Stimulated activated CD4-positive, alpha-beta T cell treated with anti-CD3 and anti-CD28 coated beads, Interleukin-4, amount 100 ng/mL, for 24 hours (primary cell): ENCODE data around the gene AFG3L2.
"Not testable (repeated sequence)": the region's sequence is repeated elsewhere in the genome, so short reads cannot be mapped to it uniquely, and the experiment has no call there.

Source experiments
- DNase-seq: peaks from one replicate; pipeline ENCODE4 v3.0.0-alpha.2; 2020

Gene AFG3L2

DNA sequence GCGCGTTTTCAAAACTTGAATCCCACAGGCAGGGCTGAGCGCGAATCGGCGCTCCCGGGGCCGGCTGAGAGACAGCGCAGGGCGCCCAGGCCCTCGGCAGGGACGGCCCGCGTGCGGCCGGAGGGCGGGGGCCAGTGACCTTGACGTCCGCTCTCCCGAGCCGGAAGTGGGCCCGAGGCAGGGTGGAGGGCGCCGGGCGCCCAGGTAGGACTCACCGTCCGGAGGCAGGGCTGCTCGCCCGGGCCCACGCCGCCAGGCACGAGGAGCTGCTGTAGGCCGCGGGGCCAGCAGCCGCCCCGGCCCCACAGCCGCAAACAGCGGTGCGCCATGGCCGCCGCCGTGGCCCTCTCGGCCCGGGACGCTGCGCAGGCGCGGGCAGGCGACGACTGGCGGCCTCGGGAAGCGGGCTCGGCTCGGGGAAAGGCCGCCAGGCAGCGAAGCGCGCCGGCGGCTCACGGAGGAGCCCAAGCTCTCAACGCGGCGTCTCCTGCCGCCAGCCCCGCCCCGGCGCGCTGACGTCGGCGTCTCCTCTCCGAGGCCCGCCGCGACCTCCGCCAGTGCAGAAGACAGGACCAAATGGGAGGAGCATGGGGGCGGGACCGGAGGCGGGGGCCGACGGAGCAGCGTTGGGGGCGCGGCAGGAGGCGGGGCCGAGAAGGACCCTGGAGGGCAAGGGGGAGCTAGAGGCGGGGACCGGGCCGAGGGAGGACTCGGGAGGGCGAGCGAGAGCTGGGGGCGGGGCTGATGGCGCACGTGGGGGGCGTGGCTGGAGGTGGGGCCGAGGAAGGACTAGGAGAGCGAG, at the start of gene AFG3L2:
AFG3L2 (minus strand) TSS at position 474 of the 802 bp plus-strand sequence; CDS start at position 329, 145 bp downstream.
- peak; percentile 100 for DNase-seq

DNA sequence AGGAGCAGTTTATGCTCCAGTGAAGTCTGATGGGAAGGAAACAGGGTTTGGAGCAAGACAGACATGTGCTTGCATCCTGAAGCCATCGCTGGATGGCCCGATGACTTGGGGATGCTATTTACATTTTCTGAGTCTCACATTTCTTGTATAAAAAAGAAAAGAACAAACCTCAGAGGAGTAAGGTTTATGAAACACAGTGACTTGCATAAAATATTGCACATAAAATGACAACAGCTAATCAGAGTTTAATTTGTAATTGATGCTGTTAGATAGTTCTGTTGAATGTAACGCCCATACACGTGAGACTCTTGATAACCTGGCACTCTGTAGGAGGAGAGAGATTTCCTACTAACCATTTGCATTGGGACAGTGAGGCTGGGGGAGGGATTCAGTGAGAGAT, 47.2 kb upstream of the AFG3L2 start:
- no peak for DNase-seq

DNA sequence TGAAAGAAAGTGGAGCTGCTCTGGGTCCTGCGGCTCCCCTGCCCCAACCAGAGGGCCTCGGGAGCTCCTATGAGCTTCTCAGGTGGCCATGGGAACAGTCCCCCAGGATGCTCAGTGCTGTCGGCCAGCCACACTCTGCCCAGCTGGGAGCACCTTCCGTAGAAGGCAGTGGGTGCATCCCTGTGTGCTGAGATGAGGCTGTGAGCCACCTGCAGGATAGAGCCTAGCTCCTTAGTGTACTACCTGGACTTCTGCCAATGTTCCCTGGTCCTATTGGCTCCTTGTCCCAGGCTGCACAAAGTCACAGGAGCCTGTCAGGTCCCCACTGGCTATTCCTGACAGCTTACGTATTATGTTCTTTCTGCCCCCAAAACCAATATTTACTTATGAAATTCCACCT, 46.8 kb upstream of the AFG3L2 start:
- DNase-seq: no peak

DNA sequence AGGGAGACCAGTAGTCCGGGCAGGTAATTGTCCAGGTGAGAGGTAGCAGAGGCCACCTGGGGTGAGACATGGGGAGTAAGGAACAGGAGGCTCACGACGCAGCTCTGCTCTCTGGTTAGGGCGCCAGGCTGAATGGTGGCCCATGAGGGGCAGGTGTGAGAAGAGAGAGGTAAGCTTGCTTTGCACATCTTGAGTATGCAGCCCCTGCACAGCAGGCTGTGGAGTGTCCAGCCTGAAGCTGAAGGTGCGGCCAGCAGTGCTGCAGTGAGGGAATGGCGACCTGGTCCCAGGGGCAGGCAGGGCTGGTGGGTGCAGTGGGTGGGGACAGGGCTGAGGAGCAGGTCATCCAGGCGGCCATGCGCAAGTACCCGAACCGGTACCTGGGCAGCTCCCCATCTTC, 46.4 kb upstream of the AFG3L2 start:
- no peak for DNase-seq

DNA sequence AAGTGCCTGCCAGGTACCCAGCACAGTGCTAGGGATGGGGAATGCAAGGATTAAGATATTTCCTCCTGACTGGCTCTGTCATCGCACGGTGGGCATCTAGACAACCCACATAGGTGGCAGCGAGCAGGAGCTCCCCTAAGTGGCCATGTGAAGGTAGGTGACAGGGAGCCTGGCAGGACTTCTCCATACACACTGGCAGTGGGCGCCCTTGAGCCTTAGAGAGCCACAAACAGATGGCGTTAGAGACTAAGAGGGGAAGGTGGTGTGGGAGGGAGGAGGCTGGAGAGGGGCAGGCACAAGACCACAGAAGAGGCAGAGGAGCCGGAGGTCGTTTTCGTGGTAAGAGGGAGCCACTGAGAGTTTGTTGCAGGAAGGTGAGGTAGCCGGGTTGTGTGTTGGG, 45.9 kb upstream of the AFG3L2 start:
- DNase-seq: no peak

DNA sequence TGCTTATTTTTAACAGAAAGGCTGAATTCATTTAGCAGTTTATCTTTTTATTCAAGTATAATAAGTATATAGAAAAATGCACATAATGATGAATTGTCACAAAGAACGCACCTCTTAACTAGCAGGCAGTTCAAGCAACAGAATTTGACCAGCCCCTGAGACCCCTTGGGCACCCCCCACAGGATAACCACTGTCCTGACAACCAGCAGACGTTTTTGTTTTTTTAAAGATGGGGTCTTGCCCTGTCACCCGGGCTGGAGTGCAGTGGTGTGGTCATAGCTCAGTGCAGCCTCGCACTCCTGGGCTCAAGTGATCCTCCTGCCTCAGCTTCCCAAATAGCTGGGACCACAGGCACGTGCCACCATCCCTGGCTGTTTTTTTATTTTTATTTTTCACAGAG, 44.7 kb upstream of the AFG3L2 start:
- DNase-seq: no peak

DNA sequence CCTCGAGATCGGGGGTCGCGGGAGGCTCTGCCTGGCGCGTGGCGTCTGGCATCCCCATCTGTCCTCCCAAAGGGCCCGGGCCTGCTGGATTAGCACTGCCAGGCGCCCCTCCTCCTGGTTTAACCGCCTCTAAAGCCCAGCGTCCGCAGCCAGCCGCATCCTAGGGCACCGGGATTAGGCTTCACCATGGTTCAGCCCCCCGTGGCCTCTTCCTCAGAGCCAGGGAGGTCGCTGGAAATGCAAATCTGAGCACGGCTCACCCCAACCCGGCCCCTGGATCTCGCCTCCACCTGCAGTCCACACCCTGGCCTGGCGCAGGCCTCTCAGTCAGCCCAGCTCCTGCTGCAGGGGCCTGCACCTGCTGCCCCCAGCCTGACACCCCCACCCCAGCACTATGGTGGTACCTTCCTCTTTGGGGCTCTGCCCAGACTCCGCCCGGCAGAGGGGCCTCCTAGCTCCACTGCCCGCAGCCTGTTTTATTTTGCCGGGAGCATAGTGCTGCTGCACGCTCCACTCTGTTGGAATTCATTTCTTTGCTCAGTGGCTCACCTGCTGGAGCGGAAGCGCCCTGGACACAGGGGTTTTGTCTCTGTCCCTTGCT, 43.9 kb upstream of the AFG3L2 start:
- DNase-seq: no peak

DNA sequence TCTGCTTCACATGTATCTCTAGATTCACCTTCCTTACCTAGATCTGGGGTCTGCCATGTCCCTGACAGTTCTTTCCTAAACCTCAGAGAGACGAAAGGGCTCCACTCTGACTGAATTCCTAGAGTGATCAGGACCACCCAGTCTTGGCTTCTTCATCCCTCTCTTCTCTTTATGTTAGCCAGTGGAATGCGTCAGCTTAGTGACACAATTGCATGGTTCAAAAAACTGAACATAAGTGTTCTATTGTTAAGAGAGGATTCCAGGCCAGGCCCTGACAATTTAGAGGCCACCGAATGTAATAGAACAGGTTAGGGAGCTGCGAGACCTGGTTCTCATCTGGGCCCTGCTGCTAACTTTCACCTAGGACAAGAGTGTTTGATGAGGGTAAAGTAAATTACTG, 40.7 kb upstream of the AFG3L2 start:
- no peak for DNase-seq

DNA sequence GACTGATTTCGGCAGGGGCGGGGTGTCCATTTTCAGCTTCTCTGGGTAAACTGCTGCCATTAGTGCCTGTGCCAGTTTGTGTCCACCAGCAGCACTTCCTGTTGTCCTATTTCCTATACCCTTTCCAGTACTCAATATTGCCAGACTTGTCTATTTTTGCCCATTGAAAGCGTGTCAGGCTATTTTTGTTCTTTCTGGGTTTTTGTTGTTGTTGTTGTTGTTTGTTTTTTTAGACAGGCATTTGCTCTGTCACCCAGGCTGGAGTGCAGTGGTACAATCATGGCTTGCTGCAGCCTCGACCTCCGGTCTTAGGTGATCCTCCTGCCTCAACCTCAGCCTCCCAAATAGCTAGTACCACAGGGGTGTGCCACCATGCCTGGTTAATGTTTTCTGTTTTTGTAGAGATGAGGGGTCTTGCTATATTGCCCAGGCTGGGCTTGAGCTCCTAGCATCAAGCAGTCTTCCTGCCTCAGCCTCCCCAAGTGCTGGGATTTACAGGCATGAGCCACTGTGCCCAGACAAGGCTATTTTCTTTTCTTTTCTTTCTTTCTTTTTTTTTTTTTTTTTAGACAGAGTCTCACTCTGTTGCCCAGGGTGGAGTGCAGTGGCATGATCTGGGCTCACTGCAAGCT, 39.2 kb upstream of the AFG3L2 start:
- no peak for DNase-seq

DNA sequence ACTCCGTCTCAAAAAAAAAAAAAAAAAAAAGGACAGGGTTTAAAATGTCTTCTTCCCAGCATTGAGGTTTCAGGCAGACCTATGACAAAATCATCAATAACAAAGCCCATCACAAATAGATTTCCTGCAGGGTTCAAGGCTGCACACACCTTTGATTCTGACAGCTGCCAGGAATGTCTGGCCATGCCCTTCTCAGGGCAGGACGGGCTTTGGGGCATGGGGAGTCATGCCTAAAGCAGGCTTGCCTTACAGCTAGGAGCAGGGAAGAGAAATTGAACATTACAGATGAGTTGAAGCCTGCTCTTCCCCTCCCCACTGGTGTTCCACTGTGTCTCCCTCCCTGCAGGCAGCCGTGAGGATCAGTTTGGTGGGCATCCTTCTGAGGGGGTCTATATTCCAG, 34.4 kb upstream of the AFG3L2 start:
- DNase-seq: no peak

DNA sequence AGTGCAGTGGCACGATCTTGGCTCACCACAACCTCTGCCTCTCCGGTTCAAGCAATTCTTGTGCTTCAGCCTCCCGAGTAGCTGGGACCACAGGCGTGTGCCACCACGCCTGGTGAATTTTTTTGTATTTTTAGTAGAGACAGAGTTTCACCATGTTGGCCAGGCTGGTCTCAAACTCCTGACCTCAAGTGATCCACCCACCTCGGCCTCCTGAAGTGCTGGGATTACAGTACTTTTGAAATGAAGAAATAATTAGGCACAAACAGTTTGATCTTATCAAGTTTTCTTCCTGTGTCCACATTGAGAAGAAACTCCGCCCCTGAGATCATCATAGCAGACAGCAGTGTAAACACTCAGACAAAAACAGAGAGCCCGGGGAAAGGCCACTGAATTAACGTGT, 33.7 kb upstream of the AFG3L2 start:
- DNase-seq: not testable (repeated sequence)

DNA sequence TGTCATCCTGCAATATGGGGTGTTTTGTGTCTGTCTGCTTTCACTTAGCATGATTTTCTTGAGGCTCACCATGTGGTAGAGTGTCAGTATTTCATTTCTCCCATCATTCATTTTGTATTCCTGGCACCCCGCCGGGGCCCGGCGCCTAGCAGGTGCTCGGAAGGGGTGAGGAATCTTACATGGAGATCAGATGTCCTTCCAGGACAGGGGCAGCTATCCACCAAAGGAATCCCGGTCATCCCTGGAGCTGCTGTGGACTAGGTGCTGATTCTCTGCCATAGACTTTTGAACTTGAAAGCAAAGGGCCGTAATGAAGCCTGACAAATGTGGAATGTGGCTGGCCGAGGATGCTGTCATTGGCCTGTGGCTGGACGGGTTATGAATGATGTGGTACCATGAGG, 33.1 kb upstream of the AFG3L2 start:
- no peak for DNase-seq

DNA sequence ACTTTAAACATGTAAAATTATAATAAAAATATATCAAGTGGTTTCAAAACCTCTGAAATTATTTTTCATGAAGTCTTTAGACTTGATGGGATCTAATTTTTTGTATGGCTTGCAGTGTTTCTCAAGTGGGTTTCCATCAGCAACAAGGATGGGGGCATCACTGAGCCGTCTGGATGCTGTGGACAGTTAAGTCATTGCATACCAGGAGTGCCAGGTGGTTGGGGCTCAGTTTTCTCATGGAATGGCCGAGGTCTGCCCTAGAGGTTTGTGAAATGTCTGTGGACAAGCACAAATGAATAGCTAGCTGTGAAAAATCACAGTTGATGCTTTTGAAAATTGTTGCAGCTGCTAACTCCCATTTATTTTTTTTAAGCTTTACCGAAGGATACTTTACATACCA, 32.4 kb upstream of the AFG3L2 start:
- no peak for DNase-seq

DNA sequence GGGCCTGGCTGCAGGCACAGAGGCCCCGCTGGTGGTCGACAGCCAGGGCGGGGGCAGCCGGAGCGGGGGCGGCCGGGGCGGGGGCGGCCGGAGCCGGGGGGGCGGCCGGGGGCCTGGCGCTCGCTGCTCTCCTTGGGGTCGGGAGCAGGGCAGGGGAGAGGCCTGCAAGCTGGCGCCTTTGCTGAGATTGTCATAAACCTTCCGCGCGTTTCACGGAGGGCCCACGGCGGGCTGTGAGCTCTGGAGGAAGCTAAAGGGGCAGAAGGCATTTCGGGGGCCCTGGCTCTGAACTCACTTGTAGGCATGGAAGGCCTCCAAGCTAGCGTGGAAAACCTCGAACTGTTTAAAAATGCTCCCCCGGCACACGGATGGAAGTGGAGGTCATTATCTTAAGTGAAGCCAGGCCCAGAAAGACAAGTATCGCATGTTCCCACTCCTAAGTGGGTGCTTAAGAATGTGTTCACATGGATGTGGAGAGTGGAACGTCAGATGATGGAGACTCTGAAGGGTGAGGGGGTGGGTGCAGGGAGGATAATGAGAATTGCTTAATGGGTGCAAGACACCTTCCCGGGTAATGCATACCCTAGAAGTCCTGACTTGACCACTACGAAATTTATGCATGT, 31.3 kb upstream of the AFG3L2 start:
- DNase-seq: no peak

DNA sequence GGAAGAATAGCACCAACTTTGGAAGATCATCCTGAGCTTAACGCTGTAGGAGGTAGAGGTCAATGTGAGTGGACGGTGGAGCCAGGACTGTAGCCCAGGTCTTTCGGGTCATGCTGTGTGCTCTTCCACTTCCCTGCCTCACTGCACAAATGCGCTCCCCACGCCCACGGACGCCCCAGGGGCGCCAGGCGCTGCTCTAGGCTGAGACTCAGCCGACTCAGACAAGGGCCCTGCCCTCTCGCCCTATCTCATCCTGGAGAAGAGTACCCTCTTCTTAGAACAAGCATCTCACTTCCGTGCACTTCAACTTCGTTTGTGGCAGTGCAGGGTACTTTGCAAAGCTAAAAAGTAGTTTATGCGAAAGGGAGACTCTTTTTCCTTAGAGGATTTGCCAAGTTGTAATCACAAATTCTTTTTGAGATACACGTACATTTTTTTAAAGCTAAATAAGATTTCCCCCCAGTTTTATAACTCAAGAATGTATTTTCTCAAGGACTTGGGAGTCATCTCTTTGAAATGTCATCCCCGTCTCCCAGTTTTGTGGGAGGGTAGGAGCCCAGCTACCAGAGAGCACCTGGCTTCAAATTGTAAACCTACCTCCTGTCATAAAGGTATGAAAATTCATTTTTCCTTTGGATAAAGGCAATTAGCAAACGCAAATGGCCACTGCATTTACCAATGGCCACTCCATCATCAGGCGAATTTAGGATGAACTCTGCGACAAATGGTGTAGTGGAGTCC, 29.5 kb upstream of the AFG3L2 start:
- DNase-seq: peak; percentile 12

DNA sequence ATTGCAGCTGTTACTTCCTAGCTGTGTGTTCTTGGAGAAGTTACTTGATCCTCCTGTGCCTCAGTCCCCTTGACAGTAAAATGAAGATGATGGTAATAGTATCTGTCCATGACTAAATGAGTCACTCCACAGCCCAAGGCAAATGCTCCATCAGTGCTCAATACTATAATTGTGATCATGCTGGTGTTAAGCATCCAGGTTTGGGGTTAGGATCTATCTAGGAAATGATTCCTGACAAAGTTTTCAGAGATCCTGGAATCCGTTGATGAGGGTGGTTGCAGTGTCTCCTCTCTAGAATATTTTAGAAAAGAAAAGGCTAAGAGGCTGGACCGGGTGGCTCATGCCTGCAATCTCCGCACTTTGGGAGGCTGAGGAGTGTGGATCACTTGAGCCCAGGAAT, 28.0 kb upstream of the AFG3L2 start:
- no peak for DNase-seq

DNA sequence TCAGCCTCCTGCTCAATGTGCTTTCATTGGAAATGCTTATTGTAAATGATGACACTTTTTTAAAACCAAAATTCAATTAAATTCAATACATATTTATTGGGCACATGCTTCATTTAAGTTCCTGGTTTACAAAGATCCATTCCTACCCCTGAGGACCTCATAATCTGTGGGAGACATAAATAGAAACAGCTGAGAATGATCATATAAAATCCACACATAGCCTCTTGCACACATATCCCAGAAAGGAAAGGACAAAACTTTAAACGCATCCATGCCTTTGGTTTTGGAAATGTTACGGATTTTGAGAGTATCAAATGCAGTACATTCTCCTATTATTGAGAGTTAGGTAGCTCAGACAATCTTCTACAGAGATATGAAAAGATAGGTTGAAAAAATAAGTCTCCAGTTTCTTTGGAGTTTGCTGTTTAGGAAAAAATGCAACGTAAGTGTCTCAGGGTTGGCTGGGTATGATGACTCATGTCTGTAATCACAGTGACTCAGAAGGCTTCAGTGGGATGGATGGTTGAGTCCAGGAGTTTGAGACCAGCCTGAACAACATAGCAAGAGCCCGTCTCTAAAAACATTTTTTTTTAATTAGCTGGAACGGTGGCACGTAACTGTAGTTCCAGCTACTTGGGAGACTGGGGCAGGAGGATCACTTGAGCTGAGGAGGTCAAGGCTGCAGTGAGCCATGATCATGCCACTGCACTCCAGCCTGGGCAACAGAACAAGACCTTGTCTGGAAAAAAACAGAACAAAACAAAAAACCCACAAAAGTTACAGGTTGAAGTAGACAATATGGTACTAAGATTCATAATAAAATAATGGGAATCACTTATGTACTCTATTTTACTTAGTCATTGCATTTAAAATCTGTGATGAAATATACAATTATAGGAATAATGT, 26.8 kb upstream of the AFG3L2 start:
- DNase-seq: no peak

DNA sequence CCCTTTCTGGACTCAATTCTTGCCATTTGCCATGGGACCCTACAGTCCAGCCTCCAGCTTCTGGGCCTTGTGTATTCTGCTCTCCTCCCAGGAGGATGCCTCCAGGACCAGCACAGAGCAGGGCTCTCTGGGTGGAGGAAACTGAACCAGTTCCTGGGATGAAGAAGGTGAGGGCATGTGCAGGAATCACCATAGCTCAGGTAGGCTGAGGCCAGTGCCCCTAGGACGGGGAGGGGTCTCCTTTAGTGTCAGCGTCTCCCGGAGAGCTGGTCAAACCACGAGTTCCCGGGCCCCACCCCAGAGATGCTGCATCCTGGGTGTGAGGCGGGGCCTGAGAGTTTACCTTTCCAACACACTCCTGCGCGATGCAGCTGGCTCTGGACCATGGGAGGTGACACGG, 24.9 kb upstream of the AFG3L2 start:
- DNase-seq: no peak

DNA sequence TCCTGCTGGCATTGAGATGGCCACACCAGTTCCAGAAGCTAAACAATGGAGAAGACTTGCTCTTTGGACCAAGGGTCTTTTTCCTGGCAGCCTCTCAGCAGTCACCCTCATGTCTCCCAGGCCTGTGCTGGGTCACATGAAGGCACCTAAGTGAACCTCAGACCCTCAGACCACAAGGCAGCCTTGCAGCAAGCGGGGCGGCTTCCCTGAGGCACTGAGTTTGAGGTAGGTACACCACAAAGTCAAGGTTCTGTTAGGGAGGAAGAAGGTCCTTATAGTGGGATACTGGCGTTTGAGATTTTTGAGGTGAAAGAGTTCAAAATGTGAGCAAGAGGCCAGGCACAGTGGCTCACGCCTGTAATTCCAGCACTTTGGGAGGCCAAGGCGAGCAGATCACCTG, 22.2 kb upstream of the AFG3L2 start:
- no peak for DNase-seq

DNA sequence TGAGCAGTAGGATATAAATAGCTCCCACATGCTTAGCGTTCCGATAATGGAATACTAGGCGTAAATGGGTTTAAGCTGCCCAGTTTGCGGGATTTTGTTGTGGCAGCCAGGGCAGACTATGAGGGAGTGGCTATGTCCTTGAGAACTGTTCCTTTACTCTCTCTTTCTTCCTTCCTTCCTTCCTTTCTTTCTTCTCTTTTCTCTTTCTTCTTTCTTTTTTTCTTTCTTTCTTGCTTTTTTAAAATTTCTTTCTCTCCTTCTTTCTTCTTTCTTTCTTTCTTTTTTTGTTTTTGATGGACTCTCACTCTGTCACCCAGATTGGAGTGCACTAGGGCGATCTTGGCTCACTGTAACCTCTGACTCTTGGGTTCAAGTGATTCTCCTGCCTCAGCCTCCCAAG, 21.6 kb upstream of the AFG3L2 start:
- no peak for DNase-seq

DNA sequence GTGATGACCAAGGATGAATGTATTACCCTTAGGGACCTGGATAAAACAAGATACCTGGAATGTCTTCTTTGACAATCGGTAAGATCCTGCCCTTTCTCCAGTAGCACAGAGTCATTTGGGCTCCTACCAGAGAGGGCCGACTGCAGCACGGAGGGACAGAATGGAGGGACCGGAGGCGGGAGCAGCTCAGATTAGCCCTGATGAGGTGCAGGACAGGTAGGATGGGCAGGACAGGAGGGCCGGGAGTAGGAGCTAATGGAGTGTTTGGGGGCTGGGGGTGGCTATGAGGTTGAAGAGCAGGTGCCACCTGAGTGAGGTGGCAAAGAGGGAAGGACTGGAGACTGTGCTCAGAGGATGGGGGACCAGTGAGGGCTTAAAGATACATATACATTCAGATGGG, 20.8 kb upstream of the AFG3L2 start:
- DNase-seq: no peak

DNA sequence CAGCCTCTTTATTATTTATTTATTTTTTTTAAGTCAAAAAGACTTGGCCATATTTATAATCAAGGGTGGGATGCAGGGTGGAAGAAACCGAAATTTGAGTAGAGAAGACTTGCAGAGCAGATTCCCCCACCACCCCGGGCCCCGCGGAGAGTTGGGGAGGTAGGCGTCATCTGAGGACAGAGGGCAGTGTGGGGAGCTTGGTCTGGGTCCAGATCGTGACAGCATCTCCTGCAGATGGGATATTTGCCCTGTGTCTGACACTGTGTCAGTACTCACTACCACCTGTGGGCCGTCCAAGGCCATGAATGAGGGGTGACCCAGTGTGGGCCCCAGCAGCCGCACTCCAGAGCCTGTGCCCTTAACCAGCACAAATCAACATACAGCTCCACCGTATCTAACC, 20.2 kb upstream of the AFG3L2 start:
- no peak for DNase-seq
